ENCODE results near the gene FAM216B.
A peak's percentile ranks its signal among the peaks of the same experiment; 100 is the strongest.

FAM216B gene

DNA sequence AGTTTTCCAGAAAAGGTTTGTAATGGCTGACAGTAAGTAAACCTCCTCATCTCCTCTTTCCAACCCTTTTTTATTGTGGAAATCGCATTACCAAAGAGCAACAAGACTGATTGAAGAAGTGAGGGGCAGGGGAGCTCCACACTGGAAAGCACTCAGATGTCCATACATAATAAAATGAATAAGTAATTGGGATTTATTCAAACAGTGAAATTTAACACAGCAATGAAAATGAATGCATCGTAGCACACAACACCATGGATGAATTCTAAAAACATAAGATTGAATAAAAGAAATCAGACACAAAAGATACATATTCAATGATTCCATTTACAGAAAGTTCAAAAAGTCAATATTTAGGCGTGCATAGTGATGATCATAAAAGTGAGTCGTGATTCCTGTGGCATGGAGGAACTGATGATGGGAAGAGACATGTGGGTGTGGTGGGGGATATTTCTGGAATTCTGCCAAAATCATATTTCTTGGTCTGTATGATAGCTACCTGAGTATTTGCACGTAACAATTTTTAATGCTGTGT, 18.8 kb downstream of the FAM216B start:
- no peak for DNase-seq (ENCODE audit: low read depth, low spot score)
- TF ChIP-seq, protein P1, sequence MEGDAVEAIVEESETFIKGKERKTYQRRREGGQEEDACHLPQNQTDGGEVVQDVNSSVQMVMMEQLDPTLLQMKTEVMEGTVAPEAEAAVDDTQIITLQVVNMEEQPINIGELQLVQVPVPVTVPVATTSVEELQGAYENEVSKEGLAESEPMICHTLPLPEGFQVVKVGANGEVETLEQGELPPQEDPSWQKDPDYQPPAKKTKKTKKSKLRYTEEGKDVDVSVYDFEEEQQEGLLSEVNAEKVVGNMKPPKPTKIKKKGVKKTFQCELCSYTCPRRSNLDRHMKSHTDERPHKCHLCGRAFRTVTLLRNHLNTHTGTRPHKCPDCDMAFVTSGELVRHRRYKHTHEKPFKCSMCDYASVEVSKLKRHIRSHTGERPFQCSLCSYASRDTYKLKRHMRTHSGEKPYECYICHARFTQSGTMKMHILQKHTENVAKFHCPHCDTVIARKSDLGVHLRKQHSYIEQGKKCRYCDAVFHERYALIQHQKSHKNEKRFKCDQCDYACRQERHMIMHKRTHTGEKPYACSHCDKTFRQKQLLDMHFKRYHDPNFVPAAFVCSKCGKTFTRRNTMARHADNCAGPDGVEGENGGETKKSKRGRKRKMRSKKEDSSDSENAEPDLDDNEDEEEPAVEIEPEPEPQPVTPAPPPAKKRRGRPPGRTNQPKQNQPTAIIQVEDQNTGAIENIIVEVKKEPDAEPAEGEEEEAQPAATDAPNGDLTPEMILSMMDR (IDR thresholded peaks at IDR 0.05; ENCODE audit: insufficient read depth, low read length, missing control alignments), result no peak
- no peak overlapping the region for H3K4me3 ChIP-seq (ENCODE audit: low read depth, low read length)
- CTCF ChIA-PET, result interaction anchor here (0.7 kb wide), 1 partner anchor 12 kb away, joined by 3 read pairs; no protein-coding TSS in a partner anchor
- POLR2A ChIA-PET, result no interaction called here

DNA sequence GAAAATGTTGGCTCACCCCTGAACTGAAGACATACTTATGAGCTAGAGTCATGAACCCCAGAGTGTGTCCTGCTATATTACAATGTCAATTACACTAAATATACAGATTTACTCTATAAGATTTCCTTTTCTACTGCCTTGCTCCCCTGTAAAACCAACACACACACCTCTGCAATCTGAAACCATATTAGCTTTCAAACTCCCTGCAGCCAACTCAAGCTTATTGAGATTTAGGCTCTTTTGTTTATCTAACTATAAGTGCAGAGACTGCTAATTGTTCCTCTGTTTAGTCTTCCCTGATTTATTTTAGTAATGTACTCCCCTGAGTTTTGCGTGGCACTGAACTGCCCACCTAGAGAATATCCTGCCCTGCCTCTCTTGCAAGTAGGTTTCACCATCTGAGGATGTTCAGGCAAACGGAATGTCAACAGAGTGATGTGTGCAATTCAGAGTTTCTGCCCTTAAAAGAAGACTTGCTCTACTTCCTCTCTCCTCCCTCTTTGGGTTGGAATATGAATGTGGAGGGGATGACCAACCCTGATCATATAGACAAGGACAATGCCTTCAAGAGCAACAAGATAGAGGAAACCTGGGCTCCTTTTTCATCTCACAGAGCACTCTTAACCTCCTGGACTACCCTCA, 22.3 kb downstream of the FAM216B start:
- TF ChIP-seq, protein P1 (IDR thresholded peaks at IDR 0.05; ENCODE audit: insufficient read depth, low read length, missing control alignments), result no peak
- ChIA-PET POLR2A (no interaction called here), CTCF (no interaction called here)
- no peak for DNase-seq (ENCODE audit: low read depth, low spot score)
- H3K4me3 ChIP-seq (ENCODE audit: low read depth, low read length), result no peak overlapping the region

DNA sequence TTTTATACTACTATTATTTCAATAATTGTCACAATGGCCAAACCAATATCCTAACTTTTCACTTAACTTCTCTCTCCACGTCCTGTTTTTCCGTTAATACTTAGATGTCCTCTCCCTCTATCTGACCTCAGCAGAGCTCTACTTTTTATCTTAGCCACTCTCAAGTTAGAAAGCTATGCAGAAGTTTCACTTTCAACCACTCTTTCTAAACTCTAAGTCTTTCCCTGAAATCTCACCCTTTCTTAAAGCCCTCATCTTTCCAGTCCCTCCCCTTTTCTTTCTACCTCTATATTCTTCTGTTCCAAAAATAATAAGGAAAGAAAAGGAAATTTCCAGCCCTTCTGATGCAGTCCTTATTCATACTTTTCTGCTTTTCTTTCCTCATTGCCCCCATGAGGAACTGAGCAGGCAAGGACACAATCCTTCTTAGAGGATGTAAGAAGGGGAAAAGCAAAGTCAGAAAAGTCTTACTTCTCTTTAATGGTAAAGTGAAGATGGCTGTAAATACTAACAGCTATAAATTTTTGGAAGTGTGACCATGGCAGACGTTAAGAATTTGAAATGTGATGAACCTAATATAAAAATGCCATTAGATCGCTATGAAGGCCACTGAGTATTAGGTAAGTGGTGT, 23.0 kb downstream of the FAM216B start:
- H3K4me3 ChIP-seq (ENCODE audit: low read depth, low read length), result no peak overlapping the region
- TF ChIP-seq, protein P1 (IDR thresholded peaks at IDR 0.05; ENCODE audit: insufficient read depth, low read length, missing control alignments), result no peak
- DNase-seq (ENCODE audit: low read depth, low spot score), result no peak
- CTCF ChIA-PET, result no interaction called here
- POLR2A ChIA-PET, result no interaction called here

DNA sequence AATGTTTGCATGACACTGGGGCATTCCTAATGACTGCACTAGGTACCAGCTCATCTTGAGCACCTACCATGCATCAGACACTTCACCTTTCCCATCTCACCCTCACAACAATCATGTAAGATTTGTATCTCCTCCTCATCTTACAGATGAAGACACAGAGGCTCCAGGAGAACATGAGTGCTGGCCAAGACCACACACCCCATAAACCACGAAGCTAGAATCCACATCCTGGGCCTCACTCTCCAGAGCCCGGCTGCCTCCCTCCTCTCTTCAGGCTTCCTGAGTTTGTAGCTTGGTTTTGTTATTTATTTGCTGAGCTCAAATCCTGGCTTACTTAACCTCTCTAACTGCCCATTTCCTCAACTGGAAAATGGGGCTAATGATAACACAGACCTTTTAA, 25.9 kb downstream of the FAM216B start:
- ChIA-PET POLR2A (no interaction called here), CTCF (interaction anchor here (1.0 to 1.2 kb wide), 2 partner anchors 162 to 1064 kb away, joined by 3 to 5 read pairs; no protein-coding TSS in a partner anchor)
- TF ChIP-seq, protein P1 (IDR thresholded peaks at IDR 0.05; ENCODE audit: insufficient read depth, low read length, missing control alignments), result no peak
- peak overlapping the region; percentile 43 for H3K4me3 ChIP-seq (ENCODE audit: low read depth, low read length)
- no peak for DNase-seq (ENCODE audit: low read depth, low spot score)

DNA sequence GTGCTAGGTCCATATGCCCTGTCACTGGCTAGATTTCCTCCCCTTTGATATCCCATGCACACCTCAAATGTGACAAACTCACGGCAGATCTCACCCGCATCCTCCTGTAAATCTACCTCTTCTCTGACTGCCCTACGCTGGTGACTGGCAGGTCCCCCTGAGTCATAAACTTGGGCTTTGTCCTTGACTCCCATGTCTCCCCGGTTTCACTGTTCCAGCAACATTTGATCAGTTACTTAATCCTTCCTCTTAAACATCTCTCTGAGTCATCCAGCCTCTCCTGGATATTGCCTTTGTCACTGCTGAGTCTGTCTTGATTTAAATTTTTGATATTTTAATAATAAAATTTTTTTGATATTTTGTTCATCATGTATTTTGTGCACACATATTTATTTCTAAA, 26.5 kb downstream of the FAM216B start:
- ChIA-PET CTCF (interaction anchor here (1.2 kb wide), 2 partner anchors 9 to 162 kb away, joined by 3 to 5 read pairs; no protein-coding TSS in a partner anchor), POLR2A (no interaction called here)
- TF ChIP-seq, protein P1 (IDR thresholded peaks at IDR 0.05; ENCODE audit: insufficient read depth, low read length, missing control alignments), result no peak
- DNase-seq (ENCODE audit: low read depth, low spot score), result no peak
- peak overlapping the region; percentile 43 for H3K4me3 ChIP-seq (ENCODE audit: low read depth, low read length)

DNA sequence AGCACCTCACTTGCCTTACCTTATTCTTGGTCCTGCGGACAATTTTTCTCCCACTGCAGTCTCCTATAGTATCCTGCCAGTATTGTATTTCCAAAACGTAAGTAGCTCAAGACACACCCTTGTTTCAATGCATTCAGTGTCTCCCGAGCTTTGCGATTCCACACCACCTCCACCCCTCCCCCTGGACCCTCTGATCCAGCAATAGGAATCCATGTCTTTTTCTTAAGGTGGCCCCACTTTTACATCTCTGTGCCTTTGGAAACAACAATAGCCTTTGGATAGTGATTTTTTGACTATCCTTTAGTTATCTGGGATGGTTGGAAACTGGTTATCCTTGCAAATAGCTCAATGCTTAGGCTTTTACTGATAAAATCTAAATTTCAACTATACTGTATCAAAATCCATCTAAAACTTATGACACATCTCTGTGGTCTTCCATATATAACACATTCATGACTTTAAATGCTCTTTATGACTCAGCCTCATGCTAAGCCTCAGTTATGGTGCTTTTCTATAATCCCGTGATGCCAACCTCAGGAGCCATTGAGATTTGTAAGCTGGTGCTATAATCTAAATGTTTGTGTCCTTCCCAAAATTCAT, 27.1 kb downstream of the FAM216B start:
- POLR2A ChIA-PET, result no interaction called here
- no peak for DNase-seq (ENCODE audit: low read depth, low spot score)
- TF ChIP-seq, protein P1 (IDR thresholded peaks at IDR 0.05; ENCODE audit: insufficient read depth, low read length, missing control alignments), result no peak
- CTCF ChIA-PET, result interaction anchor here (1.0 to 1.2 kb wide), 2 partner anchors 8 to 12 kb away, joined by 3 read pairs; no protein-coding TSS in a partner anchor
- H3K4me3 ChIP-seq (ENCODE audit: low read depth, low read length), result peak overlapping the region; percentile 19
